ENCODE results near the gene MYH10. TPM values are rescaled to one million over a fixed set of nuclear protein-coding genes. Genes with fewer than 3 reads are reported as not detected.

Gene MYH10
- polyA plus RNA-seq, 1 donor from 2014 or later = 61.1 TPM

- Histone ChIP-seq H2AFZ (ENCODE audit: low read depth, low read length) (no peak overlapping the region), H3K9ac (ENCODE audit: low read length) (no peak overlapping the region), H3K9me2 (ENCODE audit: insufficient read depth, low read length) (no peaks in the 10 kb centered on the region), H3F3A (ENCODE audit: insufficient read depth, low read length, poor library complexity, severe bottlenecking) (no peaks in the 10 kb centered on the region), H4K20me1 (ENCODE audit: insufficient read depth) (no peaks in the 10 kb centered on the region), H3K79me2 (replicated peaks; ENCODE audit: insufficient read depth, low read length) (no peaks in the 10 kb centered on the region), H3K27ac (ENCODE audit: low read length) (no peak overlapping the region), H3K27me3 (ENCODE audit: insufficient read depth, low read depth, low read length) (no peaks in the 10 kb centered on the region), H3K4me2 (ENCODE audit: low read length) (no peak overlapping the region), H3K9me3 (ENCODE audit: low read length) (no peaks in the 10 kb centered on the region), H3K4me3 (ENCODE audit: low read length) (no peak overlapping the region), H3K36me3 (ENCODE audit: insufficient read depth, low read length) (peaks cover 8% of the 10 kb centered on the region)
- TF ChIP-seq REST (IDR thresholded peaks at IDR 0.05; ENCODE audit: borderline replicate concordance) (no peak), EP300 (conservative IDR thresholded peaks at IDR 0.05; ENCODE audit: poor library complexity, severe bottlenecking) (no peak), RAD21 (conservative IDR thresholded peaks at IDR 0.05) (no peak), POLR2AphosphoS5 (IDR thresholded peaks at IDR 0.05) (no peak), TAF1 (IDR thresholded peaks at IDR 0.05; ENCODE audit: low read depth) (no peak), SMC3 (conservative IDR thresholded peaks at IDR 0.05; ENCODE audit: poor library complexity) (no peak), EZH2 (IDR thresholded peaks at IDR 0.05; ENCODE audit: borderline replicate concordance, insufficient read depth, low read length, poor library complexity, severe bottlenecking) (no peak), MXI1 (conservative IDR thresholded peaks at IDR 0.05; ENCODE audit: poor library complexity, severe bottlenecking) (no peak), CTCF (IDR thresholded peaks at IDR 0.05; ENCODE audit: poor library complexity, severe bottlenecking) (no peak)
Measured at GRCh38 chr17:8453326-8453725, 177.2 kb downstream of the MYH10 start.

- Histone ChIP-seq H3K9me3 (ENCODE audit: low read length) (no peaks in the 10 kb centered on the region), H3K4me3 (ENCODE audit: low read length) (no peak overlapping the region), H3K9me2 (ENCODE audit: insufficient read depth, low read length) (no peaks in the 10 kb centered on the region), H3K79me2 (replicated peaks; ENCODE audit: insufficient read depth, low read length) (no peaks in the 10 kb centered on the region), H3F3A (ENCODE audit: insufficient read depth, low read length, poor library complexity, severe bottlenecking) (no peaks in the 10 kb centered on the region), H3K36me3 (ENCODE audit: insufficient read depth, low read length) (peaks cover 13% of the 10 kb centered on the region), H3K9ac (ENCODE audit: low read length) (no peak overlapping the region), H4K20me1 (ENCODE audit: insufficient read depth) (no peaks in the 10 kb centered on the region), H3K4me2 (ENCODE audit: low read length) (no peak overlapping the region), H3K27ac (ENCODE audit: low read length) (no peak overlapping the region), H3K27me3 (ENCODE audit: insufficient read depth, low read depth, low read length) (no peaks in the 10 kb centered on the region), H2AFZ (ENCODE audit: low read depth, low read length) (no peak overlapping the region)
- TF ChIP-seq SMC3 (conservative IDR thresholded peaks at IDR 0.05; ENCODE audit: poor library complexity) (no peak), REST (IDR thresholded peaks at IDR 0.05; ENCODE audit: borderline replicate concordance) (no peak), RAD21 (conservative IDR thresholded peaks at IDR 0.05) (no peak), TAF1 (IDR thresholded peaks at IDR 0.05; ENCODE audit: low read depth) (no peak), CTCF (IDR thresholded peaks at IDR 0.05; ENCODE audit: poor library complexity, severe bottlenecking) (no peak), EP300 (conservative IDR thresholded peaks at IDR 0.05; ENCODE audit: poor library complexity, severe bottlenecking) (no peak), POLR2AphosphoS5 (IDR thresholded peaks at IDR 0.05) (no peak), EZH2 (IDR thresholded peaks at IDR 0.05; ENCODE audit: borderline replicate concordance, insufficient read depth, low read length, poor library complexity, severe bottlenecking) (no peak), MXI1 (conservative IDR thresholded peaks at IDR 0.05; ENCODE audit: poor library complexity, severe bottlenecking) (no peak)
Measured at GRCh38 chr17:8451933-8452614, 178.5 kb downstream of the MYH10 start.

Measured in neural cell (in vitro differentiated cells).